Activated CD8-positive, alpha-beta memory T cell treated with anti-CD3 and anti-CD28 coated beads, Interleukin-2, amount 50 U/mL, for 48 hours (primary cell): Measurements from ENCODE around the gene ACBD6.
"Not testable (repeated sequence)": the region's sequence is repeated elsewhere in the genome, so short reads cannot be mapped to it uniquely, and the experiment has no call there.

Experiments
- DNase-seq: peaks from one replicate; pipeline ENCODE4 v3.0.0-alpha.2; 2020

ACBD6 gene

GRCh38 chr1:180486092-180486491 is 16.3 kb downstream of the ACBD6 start:
- DNase-seq: no peak

GRCh38 chr1:180484490-180484889 is 17.9 kb downstream of the ACBD6 start:
- no peak for DNase-seq

- no peak for DNase-seq
These were observed 19.7 kb downstream of the ACBD6 start for GRCh38 chr1:180482425-180483275.

- DNase-seq: no peak
These were observed 32.3 kb downstream of the ACBD6 start for GRCh38 chr1:180470031-180470430.

GRCh38 chr1:180468311-180468710 is 34.1 kb downstream of the ACBD6 start:
- DNase-seq: no peak

GRCh38 chr1:180462102-180462501 is 40.3 kb downstream of the ACBD6 start:
- DNase-seq: no peak

GRCh38 chr1:180461682-180462081 is 40.7 kb downstream of the ACBD6 start:
- DNase-seq: not testable (repeated sequence)

- DNase-seq: no peak
These were observed 43.6 kb downstream of the ACBD6 start for GRCh38 chr1:180458807-180459206.

- no peak for DNase-seq
These were observed 46.2 kb downstream of the ACBD6 start for GRCh38 chr1:180456191-180456590.

GRCh38 chr1:180451504-180451903 is 50.9 kb downstream of the ACBD6 start:
- no peak for DNase-seq

GRCh38 chr1:180444522-180444921 is 57.9 kb downstream of the ACBD6 start:
- no peak for DNase-seq

- no peak for DNase-seq
These were observed 62.0 kb downstream of the ACBD6 start for GRCh38 chr1:180440335-180440734.

- DNase-seq: no peak
These were observed 66.8 kb downstream of the ACBD6 start for GRCh38 chr1:180435566-180435965.

- no peak for DNase-seq
These were observed 68.5 kb downstream of the ACBD6 start for GRCh38 chr1:180433873-180434272.

GRCh38 chr1:180431683-180432082 is 70.7 kb downstream of the ACBD6 start:
- DNase-seq: no peak

GRCh38 chr1:180428782-180429695 is 73.3 kb downstream of the ACBD6 start:
- DNase-seq: no peak

GRCh38 chr1:180425952-180426351 is 76.4 kb downstream of the ACBD6 start:
- no peak for DNase-seq

GRCh38 chr1:180424848-180425457 is 77.4 kb downstream of the ACBD6 start:
- no peak for DNase-seq

- DNase-seq: no peak
These were observed 80.8 kb downstream of the ACBD6 start for GRCh38 chr1:180421614-180422013.

GRCh38 chr1:180421145-180421544 is 81.2 kb downstream of the ACBD6 start:
- DNase-seq: not testable (repeated sequence)

GRCh38 chr1:180415985-180416633 is 86.3 kb downstream of the ACBD6 start:
- DNase-seq: no peak

- no peak for DNase-seq
These were observed 87.0 kb downstream of the ACBD6 start for GRCh38 chr1:180415236-180415848.
